ENCODE results near the gene RPLP1.

Gene RPLP1

DNA sequence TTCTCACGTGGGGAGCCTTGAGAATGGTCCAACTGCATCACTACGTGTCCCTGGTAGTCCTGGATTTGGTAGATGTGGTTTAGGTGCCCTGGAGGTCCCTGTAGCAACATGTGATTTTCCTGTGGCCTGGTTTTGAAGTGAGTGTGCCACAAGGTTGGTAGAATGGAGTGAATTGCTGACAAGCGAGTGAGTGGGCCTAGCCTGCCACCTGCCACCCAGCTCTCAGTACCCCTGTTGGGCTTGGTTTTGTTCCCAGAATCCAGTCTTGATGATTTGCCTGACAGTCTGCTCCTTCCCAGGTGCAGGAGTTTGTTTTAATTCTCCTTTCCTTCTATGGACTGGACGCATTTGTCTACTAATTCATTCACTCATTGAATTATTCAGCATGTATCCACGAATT, 19.4 kb downstream of the RPLP1 start:
- DNase-seq: no peak

DNA sequence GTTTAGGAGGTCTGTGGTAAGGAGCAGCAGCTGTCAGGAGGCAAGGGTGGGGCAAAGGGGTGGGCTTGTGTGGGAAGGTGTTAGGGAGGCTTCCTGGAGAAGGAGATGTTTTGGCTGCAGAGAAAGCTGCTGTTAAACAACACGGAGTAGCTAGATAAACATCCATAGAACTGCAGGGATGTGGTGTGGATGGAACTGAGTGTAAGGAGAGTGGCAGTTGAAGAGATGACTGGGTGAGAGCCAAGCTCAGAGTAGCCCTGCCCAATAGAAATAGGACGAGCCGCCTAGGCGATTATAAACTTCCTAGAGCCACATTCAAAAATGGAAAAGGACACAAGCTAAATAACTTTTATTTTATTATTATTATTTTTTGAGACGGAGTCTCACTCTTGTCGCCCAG, 19.9 kb downstream of the RPLP1 start:
- no peak for DNase-seq

DNA sequence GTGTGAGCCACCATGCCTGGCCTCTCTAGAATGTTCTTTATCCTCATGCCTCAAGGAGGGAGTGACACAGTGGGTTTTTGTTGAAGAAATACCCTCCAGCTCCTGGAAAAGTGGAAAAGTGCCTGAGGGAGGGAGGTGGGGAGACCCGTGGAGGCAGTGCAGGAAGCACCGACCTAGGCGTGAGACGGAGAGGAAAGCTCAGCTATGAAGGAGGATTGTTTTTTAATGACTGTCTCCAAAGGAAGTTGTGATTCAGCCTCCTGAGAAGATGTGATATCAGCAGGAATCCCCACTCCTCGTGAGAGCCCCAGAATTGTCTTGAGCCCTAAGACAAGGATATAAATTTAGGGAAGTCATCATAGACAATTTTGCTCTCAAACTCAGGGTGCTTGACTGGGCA, 21.7 kb downstream of the RPLP1 start:
- DNase-seq: no peak

DNA sequence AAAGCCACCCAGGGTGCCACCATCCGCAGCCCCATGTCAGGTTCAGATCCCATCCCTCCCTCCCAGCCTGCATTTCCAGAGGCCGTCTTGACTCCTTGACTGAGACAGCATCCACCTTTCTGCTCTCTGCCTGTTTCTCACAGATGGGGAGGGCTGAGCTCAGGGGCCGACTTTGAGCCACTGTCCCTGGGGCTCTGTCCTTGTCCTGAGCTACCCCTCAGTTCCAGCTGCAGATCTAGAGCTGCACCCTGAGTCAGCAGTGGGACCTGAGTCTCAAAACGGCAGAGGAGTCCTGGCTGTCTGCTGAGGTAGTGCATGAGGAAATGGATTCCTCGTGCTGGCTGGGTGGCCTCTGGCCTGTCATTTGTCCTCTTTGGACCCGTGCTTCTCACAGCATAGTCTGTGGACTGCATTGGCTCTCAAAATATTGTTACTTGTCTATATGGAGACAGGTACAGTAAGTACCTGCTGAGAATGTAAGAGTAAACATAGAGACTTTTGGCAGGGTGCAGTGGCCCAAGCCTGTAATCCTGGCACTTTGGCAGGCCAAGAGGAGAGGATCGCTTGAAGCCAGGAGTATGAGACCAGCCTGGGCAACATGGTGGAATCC, 22.3 kb downstream of the RPLP1 start:
- no peak for DNase-seq

DNA sequence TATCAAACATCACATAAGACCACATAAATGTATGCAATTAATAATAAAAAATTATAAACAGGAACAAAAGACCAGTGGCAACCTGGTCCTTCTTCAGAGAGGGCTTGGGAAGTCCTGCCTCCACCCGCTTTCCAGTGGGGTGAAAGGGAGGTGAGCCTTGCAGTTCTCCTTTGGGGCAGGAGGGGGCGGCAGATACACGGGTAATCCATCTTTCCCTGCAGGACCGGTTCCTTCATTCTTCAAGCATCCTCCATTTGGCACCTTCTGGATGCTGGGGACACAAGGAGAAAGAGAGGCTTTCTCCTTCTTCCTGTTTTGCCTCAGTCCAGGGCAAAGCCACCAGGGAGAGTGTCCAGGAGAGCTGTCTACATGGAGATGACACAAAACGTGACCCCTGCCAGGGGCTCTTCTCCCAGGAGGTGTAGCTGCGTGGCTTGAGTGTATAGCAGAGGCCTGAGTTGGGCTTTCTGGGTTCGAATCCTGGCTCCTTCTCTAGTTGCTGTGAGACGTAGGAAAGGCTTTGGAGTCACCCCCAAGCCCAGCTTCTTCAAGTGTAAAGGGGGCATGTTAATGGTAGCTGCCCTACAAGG, 23.2 kb downstream of the RPLP1 start:
- peak; percentile 63 for DNase-seq

DNA sequence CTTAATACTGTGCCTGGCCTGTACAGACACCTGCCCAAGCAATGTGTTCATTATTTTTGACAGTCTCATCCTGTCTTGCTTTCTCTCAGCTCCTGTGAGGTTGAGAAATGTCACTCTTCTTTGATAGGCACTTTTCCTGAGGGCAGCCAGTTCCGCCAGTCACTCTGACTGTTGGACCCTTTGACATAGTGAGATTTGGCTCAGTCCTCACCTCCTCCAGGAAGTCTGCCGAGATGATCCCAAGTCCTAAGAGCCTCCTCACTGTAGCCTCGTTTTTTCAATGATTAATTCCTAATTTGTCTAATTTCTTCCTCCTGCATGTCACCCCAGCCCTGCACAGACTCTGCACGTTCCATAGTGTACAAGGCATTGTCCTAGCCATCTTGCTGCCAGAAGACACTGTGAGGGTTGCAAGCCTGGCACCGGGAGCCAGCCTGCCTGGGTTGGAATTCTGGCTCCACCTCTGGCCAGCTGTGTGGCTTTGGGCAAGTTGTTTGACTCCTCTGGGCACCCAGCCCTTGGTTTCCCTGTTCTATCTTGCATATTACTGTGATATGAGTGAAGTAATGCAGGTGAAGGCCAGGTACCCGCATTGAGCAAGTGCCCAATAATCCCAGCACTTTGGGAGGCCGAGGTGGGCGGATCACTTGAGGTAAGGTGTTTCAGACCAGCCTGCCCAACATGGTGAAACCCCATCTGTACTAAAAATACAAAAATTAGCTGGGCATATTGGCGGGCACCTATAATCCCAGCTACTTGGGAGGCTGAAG, 24.3 kb downstream of the RPLP1 start:
- DNase-seq: no peak

DNA sequence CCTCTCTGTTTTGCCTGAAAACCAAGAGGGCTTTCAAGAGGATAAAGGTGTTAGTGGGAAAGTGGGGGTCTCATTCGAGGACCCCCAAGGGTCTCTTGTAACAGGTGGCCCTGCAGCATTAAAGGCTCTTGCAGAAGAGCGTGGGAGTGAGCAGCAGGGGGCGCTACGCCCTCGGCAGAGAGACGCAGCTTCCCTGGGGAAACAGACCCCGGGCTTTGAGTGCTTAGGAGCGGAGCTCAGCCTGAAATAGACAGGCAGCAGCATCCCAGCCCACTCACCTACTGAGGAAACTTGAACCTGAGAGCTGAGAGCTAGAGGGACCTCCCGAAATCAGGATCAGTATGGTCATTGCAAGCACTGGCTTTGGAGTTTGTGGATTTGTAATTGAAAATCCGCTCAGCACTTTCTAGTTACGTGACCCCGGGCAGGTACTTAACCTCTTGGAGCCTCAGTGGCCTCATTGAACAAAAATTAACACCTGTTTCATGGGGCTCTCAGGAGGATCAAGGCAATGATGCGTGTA, 25.7 kb downstream of the RPLP1 start:
- DNase-seq: peak; percentile 21

DNA sequence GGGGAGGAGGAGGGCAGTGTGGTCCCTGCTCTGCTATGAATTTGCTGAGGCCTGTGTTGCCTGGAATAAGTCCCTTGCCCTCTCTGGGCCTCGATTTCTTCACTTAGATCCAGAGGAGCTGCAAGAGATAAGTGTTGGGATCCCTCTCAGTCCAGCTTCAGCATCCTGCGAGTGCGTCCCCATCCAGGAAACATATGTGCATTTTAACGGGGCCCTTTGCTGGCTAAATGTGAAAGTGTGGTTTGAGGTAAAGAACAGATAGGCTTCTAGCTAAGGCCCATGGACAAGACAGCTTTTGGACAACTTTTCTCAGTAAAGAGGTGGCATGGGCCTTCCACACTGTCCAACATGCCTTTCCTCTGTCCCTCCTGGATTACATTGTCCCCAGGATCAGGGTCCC, 26.5 kb downstream of the RPLP1 start:
- DNase-seq: no peak

DNA sequence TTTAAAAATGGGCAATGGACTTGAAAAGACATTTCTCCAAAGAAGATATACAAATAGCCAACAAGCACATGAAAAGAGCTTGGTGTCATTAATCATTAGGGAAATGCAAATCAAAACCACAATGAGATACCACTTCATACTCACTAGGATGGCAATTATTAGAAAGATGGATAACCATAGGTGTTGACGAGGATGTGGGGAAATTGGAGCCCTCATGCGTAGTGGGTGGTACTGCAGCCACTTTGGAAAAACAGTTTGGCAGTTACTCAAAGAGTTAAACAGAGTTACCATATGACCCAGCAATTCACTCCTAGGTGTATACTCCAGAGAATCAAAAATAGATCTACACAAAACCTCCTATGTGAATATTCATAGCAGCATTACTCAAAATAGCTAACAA, 27.4 kb downstream of the RPLP1 start:
- DNase-seq: no peak

DNA sequence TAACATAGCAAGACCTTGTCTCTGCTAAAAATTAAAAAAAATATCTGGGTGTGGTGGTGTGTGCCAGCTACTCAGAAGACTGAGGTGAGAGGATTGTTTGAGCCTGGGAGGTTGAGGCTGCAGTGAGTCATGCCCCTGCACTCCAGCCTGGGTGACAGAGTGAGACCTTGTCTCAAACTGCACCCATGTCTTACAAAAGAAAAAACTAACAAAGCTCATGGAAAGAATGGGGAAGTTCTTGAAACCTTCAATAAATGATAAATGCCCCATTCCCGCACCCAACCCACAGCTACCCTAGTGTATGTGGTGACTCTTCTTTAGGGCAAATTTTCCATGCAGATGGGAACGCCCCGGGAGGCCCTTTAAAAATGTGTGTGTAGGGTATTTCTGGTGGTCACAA, 28.3 kb downstream of the RPLP1 start:
- no peak for DNase-seq

DNA sequence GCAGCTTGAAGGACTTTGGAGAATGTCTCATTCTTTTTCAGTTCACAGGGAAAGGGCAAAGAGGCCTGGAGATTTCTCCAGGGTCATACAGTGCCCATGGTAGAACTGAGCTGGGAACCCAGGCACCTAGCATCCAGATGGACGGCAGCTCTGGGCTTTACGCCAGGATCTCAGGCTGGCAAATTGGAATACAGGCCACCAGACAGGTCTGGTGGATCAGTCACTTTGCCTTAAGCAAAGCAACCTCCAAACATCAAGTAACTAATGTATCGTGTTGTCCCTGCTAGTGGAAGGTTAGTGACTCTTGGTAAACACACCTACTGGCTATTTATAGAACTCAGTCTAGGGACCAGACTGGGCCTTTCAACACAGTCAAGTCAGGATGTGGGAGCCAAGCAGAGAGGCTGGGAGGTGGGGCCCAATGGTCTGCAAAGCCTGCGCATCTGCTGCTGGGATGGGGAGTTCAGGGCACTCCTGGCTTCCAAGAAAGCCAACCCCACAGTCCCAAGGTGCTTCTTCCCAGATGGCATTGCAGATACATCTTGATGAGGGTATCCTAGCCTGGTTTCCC, 30.2 kb downstream of the RPLP1 start:
- DNase-seq: no peak

DNA sequence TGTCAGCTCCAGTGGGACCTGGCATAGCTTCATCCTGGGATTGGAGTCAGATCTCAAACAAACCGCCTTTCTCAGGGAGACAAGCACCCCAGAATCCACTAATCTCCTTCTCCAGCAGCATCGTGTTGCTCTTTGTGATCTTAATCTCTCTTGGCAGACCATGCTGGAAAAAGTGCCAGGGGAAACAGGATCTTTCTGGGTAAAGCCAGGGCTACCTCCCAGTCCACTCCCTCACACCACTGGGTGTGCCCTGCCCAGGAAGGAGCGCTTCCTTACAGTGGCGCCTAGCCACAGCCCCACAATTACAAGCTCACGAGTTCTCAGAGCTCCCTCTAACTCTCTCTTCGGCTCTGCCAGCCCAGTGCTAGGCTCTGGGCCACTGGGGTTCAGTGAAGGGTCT, 32.2 kb downstream of the RPLP1 start:
- no peak for DNase-seq

DNA sequence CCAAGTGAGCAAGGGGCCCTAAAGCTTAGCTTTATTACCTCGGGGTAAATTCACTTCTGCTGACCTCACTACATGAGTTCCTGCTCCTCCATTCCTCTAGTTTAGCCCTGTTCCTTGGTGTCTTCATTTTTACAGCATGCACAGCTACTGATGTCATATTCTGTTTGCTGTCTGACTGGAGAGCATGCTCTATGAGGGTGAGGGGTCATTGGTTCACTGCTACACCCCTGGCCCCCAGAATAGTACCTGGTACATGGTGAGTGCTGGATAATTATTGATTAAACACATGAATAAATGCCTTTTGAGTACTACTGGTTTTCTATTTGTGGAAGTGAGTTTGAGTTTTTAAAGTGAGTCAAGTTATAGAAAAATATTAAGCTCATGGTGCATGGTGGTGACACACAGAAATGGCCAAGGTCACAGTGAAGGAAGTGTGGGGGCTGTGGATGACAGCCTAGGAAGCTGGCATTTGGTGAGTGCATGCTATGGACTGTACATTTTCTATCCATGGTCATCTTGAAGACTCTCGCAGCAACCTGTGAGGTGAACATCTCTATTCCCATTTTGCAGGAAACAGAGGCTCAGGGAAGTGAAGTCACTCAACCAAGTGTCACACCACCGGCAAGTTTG, 34.0 kb downstream of the RPLP1 start:
- DNase-seq: no peak

DNA sequence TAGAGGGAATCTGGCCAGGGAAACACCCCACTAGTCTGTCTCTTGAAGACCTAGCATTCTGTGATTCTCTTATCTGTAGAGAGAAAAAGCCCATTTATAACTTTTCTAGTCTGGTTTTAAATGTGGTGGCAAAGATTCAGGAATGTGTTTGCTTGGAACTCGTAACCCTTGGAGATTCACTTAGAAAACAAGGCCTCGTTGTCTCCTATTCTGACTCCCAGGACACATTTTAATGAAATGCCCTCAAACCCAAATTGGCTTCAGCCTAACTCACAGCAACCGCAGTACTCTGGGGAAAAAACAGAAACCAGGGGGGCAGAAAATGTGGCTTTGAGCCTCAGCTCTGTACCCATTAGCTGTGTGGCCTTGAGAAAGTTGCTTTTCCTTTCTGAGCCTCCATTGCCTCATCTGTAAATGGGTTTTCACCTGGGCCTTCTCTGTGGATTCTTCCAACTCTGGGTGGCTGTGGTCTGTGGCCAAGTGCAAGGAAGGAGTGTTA, 36.5 kb downstream of the RPLP1 start:
- DNase-seq: no peak

DNA sequence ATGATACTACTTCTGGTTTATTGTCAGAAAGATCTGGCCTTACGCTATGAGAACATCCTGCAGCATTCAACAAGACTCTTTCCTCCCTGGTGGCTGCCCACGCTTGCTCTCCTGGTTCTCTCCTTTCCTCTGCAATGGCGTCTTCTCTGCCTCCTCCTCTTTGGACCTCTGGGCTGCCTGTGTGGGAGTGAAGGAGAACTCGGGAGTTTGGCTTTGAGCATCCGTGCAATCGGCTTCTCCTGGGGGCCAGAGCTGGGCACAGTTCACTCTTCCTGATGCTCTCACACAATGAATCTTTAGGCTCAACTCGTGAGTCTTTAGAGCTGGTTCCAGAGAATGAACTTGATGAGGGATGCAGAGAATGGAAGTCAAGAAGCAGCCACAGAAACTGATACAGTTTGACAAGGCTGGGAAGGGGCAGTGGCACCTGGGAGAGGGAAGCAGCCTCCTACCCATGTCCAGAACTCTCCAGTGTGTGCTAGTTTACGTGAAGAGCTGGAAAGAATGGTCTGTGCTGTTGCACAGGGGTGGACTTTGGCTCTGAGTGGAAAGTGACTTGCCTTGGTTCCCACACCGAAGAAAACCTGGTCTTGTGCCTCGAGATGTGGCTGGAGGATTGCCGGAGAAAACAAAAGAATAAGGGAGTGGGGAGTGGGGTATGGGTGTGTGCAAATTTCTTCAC, 37.9 kb downstream of the RPLP1 start:
- no peak for DNase-seq

DNA sequence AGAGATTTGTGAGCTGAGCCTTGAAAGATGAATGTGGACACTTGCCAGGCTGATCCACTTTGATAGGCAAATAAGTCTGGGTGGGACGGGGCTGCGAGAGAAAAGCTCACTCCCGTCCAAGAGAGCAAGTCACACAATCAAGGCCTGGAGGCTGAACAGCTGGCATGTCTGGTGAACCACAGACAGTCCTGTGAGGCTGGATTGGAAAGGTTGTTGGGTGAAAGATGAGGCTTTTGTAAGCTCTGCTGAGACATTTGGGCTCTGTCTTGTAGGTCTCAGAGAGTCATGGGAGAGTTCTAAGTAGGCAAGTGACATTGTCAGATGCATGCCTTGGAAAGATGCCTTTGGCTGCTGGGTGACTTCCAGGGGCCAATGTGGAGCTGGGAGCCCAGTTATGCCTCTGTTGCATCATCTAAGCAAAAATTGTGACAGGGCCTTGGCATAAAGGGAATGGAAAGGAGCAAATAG, 38.5 kb downstream of the RPLP1 start:
- no peak for DNase-seq

DNA sequence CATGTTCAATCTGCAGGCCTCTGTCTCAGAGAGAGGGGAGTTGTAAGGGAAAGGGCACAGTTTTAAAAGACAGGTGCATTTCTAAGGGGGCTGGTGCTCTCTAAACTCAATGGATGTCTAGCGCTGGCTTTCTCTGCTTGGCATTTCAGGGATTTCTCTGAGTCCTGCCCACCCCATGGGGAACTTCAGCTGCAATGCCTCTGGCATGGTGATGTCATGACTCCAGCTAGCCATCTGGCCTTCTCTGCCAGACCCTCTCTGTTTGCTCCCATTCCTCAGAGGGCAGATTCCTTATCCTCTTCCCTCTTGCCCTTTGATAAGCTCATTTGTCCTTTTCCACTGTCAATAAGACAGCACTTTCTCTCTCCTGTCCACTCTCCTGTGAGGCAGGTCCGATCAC, 40.8 kb downstream of the RPLP1 start:
- no peak for DNase-seq

DNA sequence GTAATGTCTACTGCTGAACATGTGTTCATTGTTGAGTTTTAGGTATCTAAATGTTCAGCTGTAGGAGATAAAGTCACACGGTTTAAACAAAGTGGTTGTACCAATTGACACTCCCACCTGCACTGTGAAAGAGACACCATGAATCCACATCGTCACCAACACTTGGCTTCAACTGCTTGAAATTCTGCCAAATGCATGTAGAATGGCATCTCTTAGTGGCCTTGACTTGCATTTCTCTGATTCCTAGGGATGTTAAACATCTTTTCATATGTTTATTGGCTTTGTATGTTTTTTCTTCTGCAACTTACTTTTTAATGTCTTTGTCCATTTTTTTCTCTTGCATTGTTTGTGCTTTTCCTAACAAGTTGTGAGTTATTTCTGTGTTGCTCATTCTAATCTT, 43.4 kb downstream of the RPLP1 start:
- no peak for DNase-seq

DNA sequence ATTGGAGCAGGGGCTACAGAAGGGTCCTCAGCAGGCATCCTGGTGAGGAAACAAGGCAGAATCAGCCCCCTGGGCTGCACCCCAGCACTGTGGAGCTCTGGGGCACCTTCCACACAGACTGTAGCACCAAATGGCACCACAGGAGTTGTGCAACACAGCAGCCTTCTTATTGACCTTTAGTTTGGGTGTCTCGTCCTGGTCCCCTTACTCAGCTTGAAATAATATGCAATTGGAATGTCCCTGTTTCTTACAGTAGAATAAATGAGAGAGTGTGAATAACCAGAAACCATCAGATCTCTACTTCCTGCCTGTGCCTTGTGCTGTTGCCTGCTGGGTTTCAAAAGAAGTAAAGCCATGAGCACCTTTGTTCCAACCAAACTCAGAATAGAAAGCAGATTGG, 44.5 kb downstream of the RPLP1 start:
- DNase-seq: no peak

DNA sequence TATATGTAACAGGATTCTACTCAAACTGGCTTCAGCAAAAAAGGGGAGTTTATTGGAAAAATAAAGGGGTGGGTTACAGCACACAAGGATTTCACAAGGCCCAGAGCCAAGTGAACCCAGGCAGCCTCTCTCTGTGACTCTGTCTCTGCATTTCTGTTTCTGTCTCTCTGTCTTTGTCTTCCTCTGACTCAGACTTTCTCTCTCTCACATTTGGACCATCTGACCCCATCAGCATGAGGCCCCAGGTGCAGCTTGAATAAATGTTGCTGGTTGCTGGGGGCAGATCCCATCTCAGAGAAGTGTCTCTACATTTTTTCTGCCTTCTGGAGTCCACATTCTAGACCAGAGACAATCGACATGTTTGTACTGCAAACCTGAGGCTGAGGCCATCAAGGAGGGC, 45.0 kb downstream of the RPLP1 start:
- DNase-seq: no peak

DNA sequence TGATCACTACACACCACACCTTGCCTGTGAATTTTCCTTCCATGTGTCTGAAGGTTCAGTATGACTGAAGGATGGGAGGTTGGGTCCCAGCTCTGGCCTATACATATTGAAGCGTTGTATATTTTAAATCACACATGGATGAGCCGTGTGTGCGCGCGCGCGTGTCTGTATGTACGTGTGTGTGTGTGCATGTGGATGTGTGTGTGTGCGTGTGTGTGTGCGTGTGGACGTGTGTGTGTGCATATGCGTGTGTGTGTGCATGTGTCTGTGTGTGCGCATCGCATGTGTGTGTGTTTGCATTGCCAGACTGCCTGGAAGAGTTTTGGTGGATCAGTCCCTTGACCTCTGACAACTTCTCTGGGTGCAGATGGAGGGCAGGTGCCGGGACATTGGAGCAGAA, 45.7 kb downstream of the RPLP1 start:
- DNase-seq: no peak

DNA sequence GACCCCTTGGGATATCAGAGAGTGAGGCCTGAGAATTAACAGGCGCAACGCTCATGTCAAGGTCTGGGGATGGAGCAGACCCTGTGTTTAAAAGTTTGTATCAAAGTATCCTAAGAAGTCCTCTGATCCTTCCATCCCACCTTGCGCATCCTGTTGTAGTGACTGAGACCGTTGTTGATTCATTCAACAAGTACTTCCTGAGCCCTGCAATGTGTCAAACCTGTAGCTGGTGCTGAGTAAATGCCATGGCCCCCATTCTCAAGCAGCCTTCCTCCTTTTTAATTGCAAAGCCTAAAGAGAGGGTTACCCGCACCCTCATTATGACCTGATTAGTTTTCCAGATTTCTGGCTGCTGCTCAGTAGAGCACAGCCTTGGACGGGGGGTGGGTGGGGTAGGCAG, 46.4 kb downstream of the RPLP1 start:
- DNase-seq: no peak
